ENCODE measurements around the gene FAIM2. TPM values are rescaled to one million over a fixed set of nuclear protein-coding genes. Genes with fewer than 3 reads are reported as not detected.

FAIM2 gene
- total RNA-seq, 1 experiment from 2014 or later, result 0.18 TPM

DNA sequence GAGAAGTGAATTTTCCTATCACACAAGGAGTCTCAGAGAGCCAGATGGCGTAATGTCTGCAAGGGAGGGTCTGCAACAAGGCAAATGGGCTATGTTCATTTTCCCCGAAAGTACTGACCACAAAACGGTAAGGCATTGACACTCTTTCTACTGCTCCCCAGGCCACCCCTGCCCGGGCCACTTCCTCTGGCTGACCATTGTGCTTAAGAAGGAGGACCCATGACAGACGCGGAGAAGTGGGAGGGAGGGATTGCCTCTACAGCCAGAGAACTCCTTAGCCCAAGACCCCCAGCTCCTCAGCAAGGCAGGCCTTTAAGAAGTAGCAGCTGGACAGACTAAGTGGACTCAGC, 76.7 kb downstream of the FAIM2 start:
- Histone ChIP-seq H2AFZ (ENCODE audit: low read length) (peak overlapping the region; percentile 77; the same call in 1 of the 2 replicates), H3K4me2 (ENCODE audit: low read length) (peak overlapping the region; percentile 95), H4K20me1 (ENCODE audit: low read length) (no peaks in the 10 kb centered on the region), H3F3A (ENCODE audit: low read length, unreplicated experiment) (no peaks in the 10 kb centered on the region), H3K27ac (ENCODE audit: low read length) (no peak overlapping the region), H3K4me1 (ENCODE audit: insufficient read depth, low read length) (peaks cover 20% of the 10 kb centered on the region), H3K9me3 (ENCODE audit: low read length) (no peaks in the 10 kb centered on the region), H3K27me3 (ENCODE audit: low read length) (no peaks in the 10 kb centered on the region), H3K36me3 (ENCODE audit: low read depth, low read length) (no peaks in the 10 kb centered on the region), H3K79me2 (ENCODE audit: low read length) (peaks cover 30% of the 10 kb centered on the region), H3K9me2 (replicated peaks; ENCODE audit: low read length) (no peaks in the 10 kb centered on the region), H3K4me3 (ENCODE audit: low read length) (peak overlapping the region; percentile 80), H3K9ac (ENCODE audit: low read length) (peak overlapping the region; percentile 60)
- no peak for ATAC-seq
- ChIA-PET CTCF (no interaction called here), POLR2A (ENCODE audit: unreplicated experiment) (no interaction called here)
- TF ChIP-seq, protein P1, sequence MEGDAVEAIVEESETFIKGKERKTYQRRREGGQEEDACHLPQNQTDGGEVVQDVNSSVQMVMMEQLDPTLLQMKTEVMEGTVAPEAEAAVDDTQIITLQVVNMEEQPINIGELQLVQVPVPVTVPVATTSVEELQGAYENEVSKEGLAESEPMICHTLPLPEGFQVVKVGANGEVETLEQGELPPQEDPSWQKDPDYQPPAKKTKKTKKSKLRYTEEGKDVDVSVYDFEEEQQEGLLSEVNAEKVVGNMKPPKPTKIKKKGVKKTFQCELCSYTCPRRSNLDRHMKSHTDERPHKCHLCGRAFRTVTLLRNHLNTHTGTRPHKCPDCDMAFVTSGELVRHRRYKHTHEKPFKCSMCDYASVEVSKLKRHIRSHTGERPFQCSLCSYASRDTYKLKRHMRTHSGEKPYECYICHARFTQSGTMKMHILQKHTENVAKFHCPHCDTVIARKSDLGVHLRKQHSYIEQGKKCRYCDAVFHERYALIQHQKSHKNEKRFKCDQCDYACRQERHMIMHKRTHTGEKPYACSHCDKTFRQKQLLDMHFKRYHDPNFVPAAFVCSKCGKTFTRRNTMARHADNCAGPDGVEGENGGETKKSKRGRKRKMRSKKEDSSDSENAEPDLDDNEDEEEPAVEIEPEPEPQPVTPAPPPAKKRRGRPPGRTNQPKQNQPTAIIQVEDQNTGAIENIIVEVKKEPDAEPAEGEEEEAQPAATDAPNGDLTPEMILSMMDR (conservative IDR thresholded peaks at IDR 0.05; ENCODE audit: low read depth, low read length), result no peak
- no peak for TF ChIP-seq EZH2 (IDR thresholded peaks at IDR 0.05; ENCODE audit: low read length, unreplicated experiment)
- no peak for TF ChIP-seq EZH2phosphoT487 (IDR thresholded peaks at IDR 0.05; ENCODE audit: borderline replicate concordance, low read length)
- DNase-seq, result no peak
- no TSS peak for BruUV-seq (replicated peaks)
- intact Hi-C loops (cut with micrococcal nuclease), result no loop called here

DNA sequence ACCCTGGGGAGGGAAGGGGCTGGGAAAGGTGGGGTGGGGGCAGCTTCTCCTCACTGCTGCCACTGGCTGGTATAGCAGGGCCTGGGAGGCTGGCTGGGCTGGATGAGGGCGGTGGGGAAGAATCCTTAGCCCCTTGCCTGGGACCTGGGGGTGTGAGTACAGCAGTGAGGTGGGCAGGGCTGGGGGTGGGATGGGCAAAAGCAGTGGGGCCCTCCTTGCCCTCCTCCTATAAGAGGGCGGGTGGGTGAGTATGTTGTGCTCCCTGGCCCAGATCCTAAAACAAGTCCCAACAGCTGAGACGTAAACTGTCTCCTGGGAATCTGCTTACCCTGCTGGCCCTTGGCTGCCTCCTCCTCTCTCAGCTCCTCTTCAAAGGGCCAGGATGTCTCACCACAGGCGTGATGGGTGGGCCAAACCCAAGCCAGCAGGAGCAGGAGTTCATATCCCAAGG, 77.7 kb downstream of the FAIM2 start:
- DNase-seq, result no peak
- H3K4me1 ChIP-seq (ENCODE audit: insufficient read depth, low read length), result peaks cover 20% of the 10 kb centered on the region
- H3F3A ChIP-seq (ENCODE audit: low read length, unreplicated experiment), result no peaks in the 10 kb centered on the region
- POLR2A ChIA-PET (ENCODE audit: unreplicated experiment), result no interaction called here
- H3K9ac ChIP-seq (ENCODE audit: low read length), result no peak overlapping the region
- CTCF ChIA-PET, result no interaction called here
- TF ChIP-seq EZH2 (IDR thresholded peaks at IDR 0.05; ENCODE audit: low read length, unreplicated experiment) (no peak), EZH2phosphoT487 (IDR thresholded peaks at IDR 0.05; ENCODE audit: borderline replicate concordance, low read length) (no peak)
- TF ChIP-seq, protein P1 (conservative IDR thresholded peaks at IDR 0.05; ENCODE audit: low read depth, low read length), result no peak
- H3K27ac ChIP-seq (ENCODE audit: low read length), result no peak overlapping the region
- peaks cover 30% of the 10 kb centered on the region for H3K79me2 ChIP-seq (ENCODE audit: low read length)
- H3K36me3 ChIP-seq (ENCODE audit: low read depth, low read length), result no peaks in the 10 kb centered on the region
- no peaks in the 10 kb centered on the region for H3K27me3 ChIP-seq (ENCODE audit: low read length)
- no TSS peak for BruUV-seq (replicated peaks)
- no peak overlapping the region for H3K4me2 ChIP-seq (ENCODE audit: low read length)
- no peaks in the 10 kb centered on the region for H4K20me1 ChIP-seq (ENCODE audit: low read length)
- intact Hi-C loops (cut with micrococcal nuclease), result no loop called here
- no peak overlapping the region for H2AFZ ChIP-seq (ENCODE audit: low read length)
- no peak for ATAC-seq
- no peak overlapping the region for H3K4me3 ChIP-seq (ENCODE audit: low read length)
- H3K9me2 ChIP-seq (replicated peaks; ENCODE audit: low read length), result no peaks in the 10 kb centered on the region
- H3K9me3 ChIP-seq (ENCODE audit: low read length), result no peaks in the 10 kb centered on the region

DNA sequence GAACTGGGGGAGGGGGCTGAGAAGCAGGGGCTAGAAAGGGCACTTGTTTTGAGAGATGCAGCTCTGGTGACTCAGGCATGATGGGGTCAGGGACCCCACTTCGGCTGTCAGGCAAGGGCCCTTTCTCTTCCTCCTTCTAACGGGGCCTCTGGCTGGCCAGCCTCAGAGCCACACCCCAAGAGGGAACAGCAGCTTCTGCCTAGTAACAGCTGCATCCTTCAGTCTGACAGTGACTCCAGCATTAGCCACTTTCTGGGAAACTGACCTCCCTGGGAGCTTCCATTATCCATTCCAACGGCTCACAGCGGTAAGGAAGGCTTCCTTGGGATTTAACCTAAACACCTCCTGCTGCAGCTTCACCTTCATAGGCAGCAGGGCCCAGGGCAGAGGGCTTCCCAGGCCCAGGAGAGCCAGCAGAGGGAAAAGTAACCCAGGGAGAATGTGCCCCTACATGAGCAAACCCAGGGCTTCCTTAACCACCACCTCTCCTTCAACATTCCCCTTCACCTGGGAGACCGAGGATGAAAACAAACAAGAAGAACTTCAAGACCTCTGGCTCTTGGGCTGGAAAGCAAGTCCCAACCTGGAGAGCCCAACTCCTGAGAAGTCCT, 78.2 kb downstream of the FAIM2 start:
- Histone ChIP-seq H3K9ac (ENCODE audit: low read length) (no peak overlapping the region), H3K27ac (ENCODE audit: low read length) (no peak overlapping the region), H3K4me2 (ENCODE audit: low read length) (no peak overlapping the region), H2AFZ (ENCODE audit: low read length) (no peak overlapping the region), H3K4me1 (ENCODE audit: insufficient read depth, low read length) (peaks cover 20% of the 10 kb centered on the region), H3K4me3 (ENCODE audit: low read length) (no peak overlapping the region), H3K36me3 (ENCODE audit: low read depth, low read length) (no peaks in the 10 kb centered on the region), H3K9me2 (replicated peaks; ENCODE audit: low read length) (no peaks in the 10 kb centered on the region), H3F3A (ENCODE audit: low read length, unreplicated experiment) (no peaks in the 10 kb centered on the region), H3K79me2 (ENCODE audit: low read length) (peaks cover 30% of the 10 kb centered on the region), H3K9me3 (ENCODE audit: low read length) (no peaks in the 10 kb centered on the region), H3K27me3 (ENCODE audit: low read length) (no peaks in the 10 kb centered on the region), H4K20me1 (ENCODE audit: low read length) (no peaks in the 10 kb centered on the region)
- no peak for ATAC-seq
- no TSS peak for BruUV-seq (replicated peaks)
- intact Hi-C loops (cut with micrococcal nuclease), result no loop called here
- ChIA-PET CTCF (no interaction called here), POLR2A (ENCODE audit: unreplicated experiment) (no interaction called here)
- TF ChIP-seq EZH2phosphoT487 (IDR thresholded peaks at IDR 0.05; ENCODE audit: borderline replicate concordance, low read length), result no peak
- TF ChIP-seq, protein P1 (conservative IDR thresholded peaks at IDR 0.05; ENCODE audit: low read depth, low read length), result no peak
- no peak for DNase-seq

Measured in PC-3 (cell line).